Lower lobe of right lung (tissue), 2 donors: ENCODE results near the gene SLC16A8. TPM values are rescaled to one million over a fixed set of nuclear protein-coding genes. Genes with fewer than 3 reads are reported as not detected.

Experiments
- ATAC-seq, 2 donors: fragments of 200-7000 bp; cut with Tn5 transposase; one replicate each; pipeline ENCODE4 v1.9.1; 2020 to 2022; ENCODE audit warnings: mild to moderate bottlenecking in 2 of 2, moderate library complexity in 2 of 2
- DNase-seq: peaks from one replicate; pipeline ENCODE4 v3.0.0-alpha.2; 2020
- H3K27ac ChIP-seq: fragments of 200-600 bp; one replicate; pipeline ENCODE4 v1.8.0; 2022
- H3K27me3 ChIP-seq: fragments of 200-600 bp; one replicate; pipeline ENCODE4 v1.8.0; 2022; ENCODE audit warnings: low read depth
- H3K36me3 ChIP-seq: fragments of 200-600 bp; one replicate; pipeline ENCODE4 v1.8.0; 2022; ENCODE audit warnings: mild to moderate bottlenecking
- H3K4me1 ChIP-seq: fragments of 200-600 bp; one replicate; pipeline ENCODE4 v1.8.0; 2022
- H3K4me3 ChIP-seq: fragments of 200-600 bp; one replicate; pipeline ENCODE4 v1.8.0; 2022; ENCODE audit warnings: mild to moderate bottlenecking
- H3K9me3 ChIP-seq: fragments of 200-600 bp; one replicate; pipeline ENCODE4 v1.8.0; 2022
- intact Hi-C: fragments of 100-400 bp; cut with DNase I; formaldehyde crosslinking; loops from one replicate; pipeline ENCODE4 v1.11.0; 2022
- total RNA-seq: library from RNA; stranded (reverse); fragmentation: NEBNext Ultra II Directional; extraction: Animal tissue kit (Norgen Biotek cat#: 25700); gene quantifications from one replicate; pipeline ENCODE4 v1.2.1, GENCODE V29; 2021
- TF ChIP-seq, protein P1 (sequence below): fragments of 200-600 bp; IDR thresholded peaks from one replicate; pipeline ENCODE4 v1.8.0; 2022; ENCODE audit warnings: antibody characterized with exemption, mild to moderate bottlenecking
- donor health status: DM: no; HTN: yes; CAD: no; lungs with severe emphysema.

SLC16A8 gene
- total RNA-seq, 1 donor from 2014 or later: 0.24 TPM

DNA sequence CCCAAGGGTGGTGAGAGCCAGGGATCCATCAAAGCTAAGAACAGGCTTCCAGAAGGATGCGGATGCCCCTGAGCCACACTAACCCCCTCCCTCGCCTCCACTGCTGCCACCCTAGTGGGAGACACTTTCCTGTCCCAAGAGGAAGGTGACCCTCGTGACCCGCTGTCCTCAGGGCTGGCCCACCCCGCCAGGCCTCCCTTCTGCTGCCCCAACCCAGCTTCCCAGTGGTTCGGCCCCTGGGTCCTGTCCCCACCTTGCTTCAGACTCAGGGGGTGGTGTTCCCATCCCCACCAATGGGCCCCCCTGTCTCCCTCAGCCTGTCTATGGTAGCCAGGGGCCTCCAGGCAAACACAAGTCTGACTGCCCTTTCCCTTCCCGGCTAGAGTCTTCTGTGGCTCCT, 33.3 kb downstream of the SLC16A8 start:
- TF ChIP-seq, protein P1, sequence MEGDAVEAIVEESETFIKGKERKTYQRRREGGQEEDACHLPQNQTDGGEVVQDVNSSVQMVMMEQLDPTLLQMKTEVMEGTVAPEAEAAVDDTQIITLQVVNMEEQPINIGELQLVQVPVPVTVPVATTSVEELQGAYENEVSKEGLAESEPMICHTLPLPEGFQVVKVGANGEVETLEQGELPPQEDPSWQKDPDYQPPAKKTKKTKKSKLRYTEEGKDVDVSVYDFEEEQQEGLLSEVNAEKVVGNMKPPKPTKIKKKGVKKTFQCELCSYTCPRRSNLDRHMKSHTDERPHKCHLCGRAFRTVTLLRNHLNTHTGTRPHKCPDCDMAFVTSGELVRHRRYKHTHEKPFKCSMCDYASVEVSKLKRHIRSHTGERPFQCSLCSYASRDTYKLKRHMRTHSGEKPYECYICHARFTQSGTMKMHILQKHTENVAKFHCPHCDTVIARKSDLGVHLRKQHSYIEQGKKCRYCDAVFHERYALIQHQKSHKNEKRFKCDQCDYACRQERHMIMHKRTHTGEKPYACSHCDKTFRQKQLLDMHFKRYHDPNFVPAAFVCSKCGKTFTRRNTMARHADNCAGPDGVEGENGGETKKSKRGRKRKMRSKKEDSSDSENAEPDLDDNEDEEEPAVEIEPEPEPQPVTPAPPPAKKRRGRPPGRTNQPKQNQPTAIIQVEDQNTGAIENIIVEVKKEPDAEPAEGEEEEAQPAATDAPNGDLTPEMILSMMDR: no peak
- peaks cover 7% of the 10 kb centered on the region for H3K4me1 ChIP-seq
- ATAC-seq: no peak
- intact Hi-C loops: no loop called here
- DNase-seq: no peak
- H3K4me3 ChIP-seq: no peak overlapping the region
- no peaks in the 10 kb centered on the region for H3K36me3 ChIP-seq
- H3K27ac ChIP-seq: no peak overlapping the region
- H3K9me3 ChIP-seq: no peaks in the 10 kb centered on the region
- H3K27me3 ChIP-seq: no peaks in the 10 kb centered on the region

DNA sequence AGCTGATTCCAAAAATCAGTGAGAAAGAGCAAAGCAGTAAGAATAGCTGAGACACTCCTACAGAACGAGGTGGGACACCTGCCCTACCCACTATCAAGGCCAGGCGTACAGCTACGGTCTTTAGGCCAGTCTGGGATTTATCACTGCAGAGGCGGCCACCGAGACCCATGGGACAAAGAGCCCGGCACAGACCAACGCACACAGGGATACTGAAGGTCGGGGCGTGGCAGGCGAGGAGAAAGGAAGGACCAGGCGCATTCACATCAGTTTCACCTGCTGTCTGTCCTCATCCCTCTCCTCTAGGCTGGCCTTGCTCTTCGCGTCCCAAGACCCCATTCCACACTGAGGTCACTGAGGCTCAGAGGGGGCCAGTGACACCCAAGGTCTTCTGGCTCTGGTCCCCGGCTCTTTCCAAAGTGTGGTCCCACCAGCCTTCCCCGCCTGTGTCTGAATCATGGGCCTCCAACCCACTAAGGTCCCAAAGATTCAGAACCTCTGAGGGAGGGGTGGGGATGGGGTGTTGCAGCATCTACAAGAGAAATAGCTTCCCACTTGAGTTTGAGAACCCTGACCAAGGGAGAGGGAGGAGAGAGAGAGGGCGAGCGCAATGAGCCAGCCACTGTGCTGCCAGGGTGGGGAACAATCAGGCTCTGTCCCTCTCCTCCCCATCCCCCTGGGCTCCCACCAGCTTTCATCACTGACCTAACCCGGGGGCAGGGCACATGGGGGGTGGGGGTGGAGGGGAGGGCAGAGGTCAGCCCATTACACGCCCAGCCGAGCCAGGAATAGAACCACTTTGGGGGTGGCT, 34.0 kb downstream of the SLC16A8 start:
- intact Hi-C loops: no loop called here
- TF ChIP-seq, protein P1: no peak
- H3K36me3 ChIP-seq: no peaks in the 10 kb centered on the region
- ATAC-seq (no peak), DNase-seq (no peak)
- H3K4me1 ChIP-seq: peaks cover 7% of the 10 kb centered on the region
- no peak overlapping the region for H3K27ac ChIP-seq
- H3K4me3 ChIP-seq: no peak overlapping the region
- no peaks in the 10 kb centered on the region for H3K27me3 ChIP-seq
- no peaks in the 10 kb centered on the region for H3K9me3 ChIP-seq

DNA sequence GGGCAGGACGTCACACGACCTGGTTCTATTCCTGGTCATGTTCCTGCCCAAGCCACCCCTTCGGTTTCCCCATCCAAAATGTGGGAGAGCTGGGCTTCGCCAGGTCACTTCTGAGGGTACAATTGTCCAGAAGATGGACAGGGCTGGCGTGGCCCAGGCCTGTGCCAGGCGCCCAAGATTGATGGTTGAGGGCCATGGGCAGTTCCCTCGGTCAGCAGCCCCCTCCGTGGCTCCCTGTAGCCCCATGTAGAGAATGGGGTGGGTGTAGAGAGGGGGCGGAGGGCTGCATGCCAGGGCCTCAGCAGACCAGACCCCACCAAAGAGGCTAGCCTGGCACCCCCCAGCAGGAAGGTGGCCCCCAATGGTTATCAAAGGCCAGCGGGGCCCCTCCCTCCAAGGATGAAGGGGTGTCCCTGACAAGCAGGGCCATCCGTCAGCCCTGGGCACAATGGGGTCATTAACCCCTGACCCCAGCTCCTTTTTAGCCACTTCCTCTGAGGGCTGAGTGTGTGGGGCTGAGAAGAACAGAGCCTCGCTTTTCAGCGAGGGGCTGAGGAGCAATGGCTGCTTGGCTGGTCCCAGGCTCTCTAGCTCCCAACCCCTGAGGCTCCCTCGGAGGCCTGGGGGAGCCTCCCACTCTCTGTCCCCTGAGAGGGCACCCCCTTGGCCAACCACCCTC, 37.8 kb downstream of the SLC16A8 start:
- Histone ChIP-seq H3K4me3 (no peak overlapping the region), H3K36me3 (no peaks in the 10 kb centered on the region), H3K27ac (no peak overlapping the region), H3K27me3 (no peaks in the 10 kb centered on the region), H3K9me3 (no peaks in the 10 kb centered on the region), H3K4me1 (peaks cover 10% of the 10 kb centered on the region)
- intact Hi-C loops: no loop called here
- ATAC-seq (no peak), DNase-seq (no peak)
- TF ChIP-seq, protein P1: no peak

DNA sequence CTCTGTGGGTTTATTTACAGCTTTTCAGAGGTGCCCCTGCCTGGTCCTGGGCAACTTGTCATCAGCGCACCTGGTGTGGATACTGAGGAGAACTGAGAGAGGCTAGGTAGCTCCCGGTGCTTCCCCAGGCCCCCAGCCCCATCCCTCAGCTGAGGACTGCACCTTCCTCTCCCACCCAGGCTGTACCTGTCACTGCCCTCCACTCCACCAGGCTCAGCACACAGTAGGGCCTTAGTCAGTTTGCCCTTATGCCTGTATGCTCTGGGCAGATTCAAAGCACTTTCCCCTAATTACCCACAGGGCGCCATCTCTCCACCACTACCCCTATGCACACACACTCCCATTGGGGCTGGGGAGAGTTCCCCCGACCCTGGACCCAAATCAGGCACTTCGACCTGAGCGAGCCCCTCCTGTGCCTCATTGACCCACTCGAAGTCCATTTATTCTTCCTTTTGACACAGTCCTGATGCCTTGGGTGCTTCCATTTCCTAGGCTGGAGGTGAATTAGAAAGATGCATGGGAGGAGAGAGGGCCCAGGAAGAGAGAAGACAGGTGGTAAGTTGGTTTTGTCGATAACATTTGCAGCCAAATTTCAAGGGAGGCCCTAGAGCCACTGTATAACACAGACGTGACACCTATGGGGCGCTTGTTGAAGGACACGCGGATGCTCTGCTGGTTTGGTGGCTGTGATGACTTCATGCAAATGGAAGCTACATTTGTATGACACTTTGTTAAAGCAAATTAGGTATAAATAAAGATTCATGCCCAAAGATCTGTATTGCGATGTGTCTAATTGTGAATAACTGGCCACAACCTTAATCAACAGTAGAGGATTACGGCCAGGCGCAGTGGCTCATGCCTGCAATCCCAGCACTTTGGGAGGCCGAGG, 40.6 kb downstream of the SLC16A8 start:
- intact Hi-C loops: no loop called here
- H3K4me1 ChIP-seq: peaks cover 10% of the 10 kb centered on the region

DNA sequence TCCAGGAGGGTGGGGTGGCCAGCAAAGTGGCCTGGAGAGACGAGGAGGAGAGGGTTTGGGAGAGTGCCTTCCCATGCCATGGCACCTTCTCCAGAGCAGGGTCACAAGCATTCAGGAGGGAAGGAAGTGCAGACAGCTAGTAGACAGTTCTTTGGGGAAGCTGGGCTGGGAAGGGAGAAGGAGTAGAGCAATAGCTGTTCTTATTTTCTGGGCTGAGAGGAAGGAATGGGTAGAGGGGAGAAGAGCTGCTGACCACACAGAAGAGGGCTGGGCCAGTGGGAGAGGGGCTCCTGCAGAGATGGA, 41.5 kb downstream of the SLC16A8 start:
- TF ChIP-seq, protein P1: no peak
- intact Hi-C loops: no loop called here
- Histone ChIP-seq H3K36me3 (no peaks in the 10 kb centered on the region), H3K27ac (no peak overlapping the region), H3K27me3 (no peaks in the 10 kb centered on the region), H3K4me3 (no peak overlapping the region), H3K9me3 (no peaks in the 10 kb centered on the region), H3K4me1 (peaks cover 10% of the 10 kb centered on the region)
- DNase-seq (no peak), ATAC-seq (no peak)

More for the DNA sequence above, 40.6 kb downstream of the SLC16A8 start:
- no peak for DNase-seq
- H3K4me3 ChIP-seq: no peak overlapping the region
- TF ChIP-seq, protein P1: no peak
- no peak overlapping the region for H3K27ac ChIP-seq
- H3K27me3 ChIP-seq: no peaks in the 10 kb centered on the region
- H3K36me3 ChIP-seq: no peaks in the 10 kb centered on the region
- no peaks in the 10 kb centered on the region for H3K9me3 ChIP-seq
- ATAC-seq: no peak
